OCI-LY1 (cell line): ENCODE results near the gene HIVEP1.

Experiments
- H2AFZ ChIP-seq: fragments of 200-600 bp; sonication (generic), shearing (Covaris generic); 2 replicates; pipeline ENCODE4 v1.6.0; 2014; ENCODE audit warnings: antibody characterized with exemption, mild to moderate bottlenecking, low read length
- H3F3A ChIP-seq: fragments of 200-600 bp; sonication (generic), shearing (Covaris generic); 2 replicates; pipeline ENCODE4 v1.6.0; 2014; ENCODE audit warnings: mild to moderate bottlenecking, antibody characterized with exemption, low read length, moderate library complexity; ENCODE audit not compliant: insufficient read depth
- H3K27ac ChIP-seq: fragments of 200-600 bp; sonication (generic); 2 replicates; pipeline ENCODE4 v1.5.1; 2014; ENCODE audit warnings: low read length, mixed run types, mild to moderate bottlenecking, low read depth; ENCODE audit not compliant: poor library complexity, severe bottlenecking
- H3K27me3 ChIP-seq: fragments of 200-600 bp; sonication (generic); 2 replicates; pipeline ENCODE4 v1.6.0; 2014; ENCODE audit warnings: antibody characterized with exemption, mild to moderate bottlenecking, low read length, moderate library complexity; ENCODE audit not compliant: insufficient read depth
- H3K36me3 ChIP-seq: fragments of 200-600 bp; sonication (generic); 2 replicates; pipeline ENCODE4 v1.6.1; 2014; ENCODE audit warnings: mild to moderate bottlenecking, antibody characterized with exemption, low read length, moderate library complexity, mixed read lengths; ENCODE audit not compliant: insufficient read depth
- H3K4me1 ChIP-seq: fragments of 200-600 bp; sonication (generic); 2 replicates; pipeline ENCODE4 v1.5.1; 2014; ENCODE audit warnings: mild to moderate bottlenecking, low read length, moderate library complexity; ENCODE audit not compliant: insufficient read depth, severe bottlenecking
- H3K4me2 ChIP-seq: fragments of 200-600 bp; sonication (generic), shearing (Covaris generic); 2 replicates; pipeline ENCODE4 v1.6.1; 2014; ENCODE audit warnings: low read length
- H3K4me3 ChIP-seq: fragments of 200-600 bp; sonication (generic); 2 replicates; pipeline ENCODE4 v1.5.1; 2014; ENCODE audit warnings: low read length, low read depth, mild to moderate bottlenecking, mixed read lengths; ENCODE audit not compliant: poor library complexity, severe bottlenecking
- H3K79me2 ChIP-seq: fragments of 200-600 bp; shearing (Covaris generic); 2 replicates; pipeline ENCODE4 v1.6.1; 2016; ENCODE audit warnings: mixed run types, low read length, mixed read lengths; ENCODE audit not compliant: insufficient read depth
- H3K9ac ChIP-seq: fragments of 200-600 bp; sonication (generic), shearing (Covaris generic); 2 replicates; pipeline ENCODE4 v1.6.1; 2014; ENCODE audit warnings: mild to moderate bottlenecking, low read length, mixed read lengths
- H3K9me2 ChIP-seq: fragments of 200-600 bp; sonication (generic), shearing (Covaris generic); 2 replicates; pipeline ENCODE4 v1.6.1; 2014; ENCODE audit warnings: low read depth, mild to moderate bottlenecking, low read length, mixed read lengths
- H3K9me3 ChIP-seq: fragments of 200-600 bp; shearing (Covaris generic); 2 replicates; pipeline ENCODE4 v1.6.1; 2014; ENCODE audit warnings: low read length, mixed read lengths
- H4K20me1 ChIP-seq: fragments of 200-600 bp; sonication (generic), shearing (Covaris generic); 2 replicates; pipeline ENCODE4 v1.6.0; 2016; ENCODE audit warnings: mild to moderate bottlenecking, low read length; ENCODE audit not compliant: insufficient read depth
- CTCF ChIP-seq: fragments of 200-600 bp; sonication (generic), shearing (Covaris generic); IDR thresholded peaks from 2 replicates; pipeline ENCODE4 v1.5.1; 2017; ENCODE audit warnings: mild to moderate bottlenecking, antibody characterized with exemption, low read length, moderate library complexity, mixed read lengths
- EZH2 ChIP-seq: fragments of 200-600 bp; sonication (generic), shearing (Covaris generic); IDR thresholded peaks from 2 replicates; pipeline ENCODE4 v1.8.0; 2017; ENCODE audit warnings: borderline replicate concordance, mixed run types, mild to moderate bottlenecking, antibody characterized with exemption, low read length, moderate library complexity, mixed read lengths

Gene HIVEP1

GRCh38 chr6:12029979-12030737 is 18.0 kb downstream of the HIVEP1 start:
- Histone ChIP-seq H3K4me1 (peaks cover 23% of the 10 kb centered on the region), H3K27ac (no peak overlapping the region), H2AFZ (no peak overlapping the region), H3K9me3 (peaks cover 13% of the 10 kb centered on the region; the same call in 1 of the 2 replicates), H3K4me3 (no peak overlapping the region), H3K79me2 (peaks cover 93% of the 10 kb centered on the region), H3K9me2 (no peaks in the 10 kb centered on the region), H3F3A (no peaks in the 10 kb centered on the region), H4K20me1 (no peaks in the 10 kb centered on the region), H3K36me3 (peaks cover 73% of the 10 kb centered on the region), H3K27me3 (no peaks in the 10 kb centered on the region), H3K4me2 (no peak overlapping the region), H3K9ac (no peak overlapping the region)
- no peak for TF ChIP-seq EZH2
- TF ChIP-seq CTCF, result no peak

GRCh38 chr6:12030993-12031550 is 19.0 kb downstream of the HIVEP1 start:
- Histone ChIP-seq H3K79me2 (peaks cover 96% of the 10 kb centered on the region), H3K4me3 (no peak overlapping the region), H3F3A (no peaks in the 10 kb centered on the region), H3K27me3 (no peaks in the 10 kb centered on the region), H3K9ac (no peak overlapping the region), H3K4me1 (peaks cover 27% of the 10 kb centered on the region), H3K9me2 (no peaks in the 10 kb centered on the region), H3K27ac (no peak overlapping the region), H3K4me2 (no peak overlapping the region), H2AFZ (no peak overlapping the region), H3K9me3 (peaks cover 13% of the 10 kb centered on the region; the same call in 1 of the 2 replicates), H4K20me1 (no peaks in the 10 kb centered on the region), H3K36me3 (peaks cover 64% of the 10 kb centered on the region)
- no peak for TF ChIP-seq CTCF
- no peak for TF ChIP-seq EZH2

GRCh38 chr6:12032783-12033573 is 20.9 kb downstream of the HIVEP1 start:
- Histone ChIP-seq H2AFZ (no peak overlapping the region), H3K9ac (no peak overlapping the region), H4K20me1 (no peaks in the 10 kb centered on the region), H3K9me2 (no peaks in the 10 kb centered on the region), H3K4me1 (peaks cover 43% of the 10 kb centered on the region), H3K27ac (no peak overlapping the region), H3K9me3 (peaks cover 7% of the 10 kb centered on the region; the same call in 1 of the 2 replicates), H3K27me3 (no peaks in the 10 kb centered on the region), H3F3A (no peaks in the 10 kb centered on the region), H3K36me3 (peaks cover 45% of the 10 kb centered on the region), H3K4me3 (no peak overlapping the region), H3K4me2 (no peak overlapping the region), H3K79me2 (peaks cover 92% of the 10 kb centered on the region)
- TF ChIP-seq EZH2, result no peak
